ENCODE results near the gene MOGAT2. TPM values are rescaled to one million over a fixed set of nuclear protein-coding genes. Genes with fewer than 3 reads are reported as not detected.

MOGAT2 gene
- total and polyA plus RNA-seq, 2 donors (not counting 3 experiments of a cell fraction or from before 2014, with no cell fraction given) = not detected

- no peaks in the 10 kb centered on the region for H4K20me1 ChIP-seq (replicated peaks; ENCODE audit: control insufficient read depth, extremely low read depth, insufficient read depth, low read length)
- no peak overlapping the region for H3K9ac ChIP-seq (replicated peaks; ENCODE audit: extremely low read depth, insufficient read depth, low read length)
- peaks cover 8 to 10% of the 10 kb centered on the region in 2 experiments for H3K27me3 ChIP-seq (ENCODE audit: control insufficient read depth in 2 of 2, insufficient read depth in 2 of 2, low read length in 2 of 2)
- no peak overlapping the region for H3K27ac ChIP-seq (ENCODE audit: insufficient read depth, low read depth, low read length)
- no peak overlapping the region for H3K4me2 ChIP-seq (ENCODE audit: insufficient read depth, low read length)
- no TSS peak for BruUV-seq (replicated peaks)
- no peaks in the 10 kb centered on the region for H3K9me3 ChIP-seq (replicated peaks; ENCODE audit: control insufficient read depth, insufficient read depth, low read length)
- peaks cover 11% of the 10 kb centered on the region for H3K4me1 ChIP-seq (ENCODE audit: control insufficient read depth, extremely low read depth, insufficient read depth, low read length)
- dilution Hi-C loops (cut with MboI; ENCODE audit: extremely low pct_ligation_motif_present, low sequenced_read_pairs) = no loop called here
- intact Hi-C loops (cut with micrococcal nuclease) = no loop called here
- no peaks in the 10 kb centered on the region for H3K36me3 ChIP-seq (ENCODE audit: control insufficient read depth in 2 of 2, extremely low read depth in 1 of 2, insufficient read depth in 2 of 2, low read length in 2 of 2)
- ChIA-PET POLR2A (no interaction called here), CTCF (interaction anchor here (1.3 kb wide), 1 partner anchor 13 kb away, joined by 3 read pairs; no protein-coding TSS in a partner anchor)
- no peak overlapping the region for H2AFZ ChIP-seq (ENCODE audit: low read depth, low read length)
- DNase-seq (ENCODE audit: low read depth, low spot score) (no peak), FAIRE-seq (no peak)
- no peaks in the 10 kb centered on the region for H3K9me1 ChIP-seq (replicated peaks; ENCODE audit: control insufficient read depth, extremely low read depth, insufficient read depth, low read length)
- H3K79me2 ChIP-seq (ENCODE audit: control insufficient read depth, insufficient read depth, low read length) = no peaks in the 10 kb centered on the region
- TF ChIP-seq CTCF (IDR thresholded peaks at IDR 0.05; ENCODE audit: extremely low read depth in 1 of 2, insufficient read depth in 1 of 2, low read depth in 1 of 2, low read length in 2 of 2) = no peak
- no peak for TF ChIP-seq GATA2 (IDR thresholded peaks at IDR 0.05; ENCODE audit: insufficient read depth, insufficient read length, low read depth, low read length)
- H3K4me3 ChIP-seq (replicated peaks in 1 of 3; ENCODE audit: insufficient read depth in 1 of 3, low read depth in 1 of 3, low read length in 3 of 3) = no peak overlapping the region
Measured at GRCh38 chr11:75775056-75775455, 57.4 kb downstream of the MOGAT2 start.

DNA sequence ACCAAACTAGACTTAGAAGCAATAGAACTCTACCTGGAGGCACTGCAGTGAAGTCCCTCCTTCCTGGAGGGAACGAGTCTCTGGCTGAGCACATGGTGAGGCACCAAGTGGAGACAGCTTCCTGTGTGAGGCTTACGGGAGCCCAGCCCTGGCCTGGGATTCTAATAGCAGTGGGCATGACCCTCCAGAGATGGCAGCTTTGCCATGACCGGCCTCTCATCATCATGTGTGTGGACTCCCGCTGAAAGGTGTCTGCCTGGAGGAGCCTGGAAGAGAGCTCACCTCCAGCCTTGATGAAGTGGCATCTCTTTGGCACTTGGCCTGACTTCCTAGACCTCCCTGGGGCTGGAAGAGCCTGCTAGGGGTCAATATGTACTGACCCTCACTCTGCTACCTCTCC, 58.9 kb downstream of the MOGAT2 start:
- Histone ChIP-seq H3K4me2 (ENCODE audit: insufficient read depth, low read length) (no peak overlapping the region), H3K9ac (replicated peaks; ENCODE audit: extremely low read depth, insufficient read depth, low read length) (no peak overlapping the region), H3K36me3 (ENCODE audit: control insufficient read depth in 2 of 2, extremely low read depth in 1 of 2, insufficient read depth in 2 of 2, low read length in 2 of 2) (no peaks in the 10 kb centered on the region), H2AFZ (ENCODE audit: low read depth, low read length) (no peak overlapping the region), H3K27ac (ENCODE audit: insufficient read depth, low read depth, low read length) (no peak overlapping the region), H3K9me1 (replicated peaks; ENCODE audit: control insufficient read depth, extremely low read depth, insufficient read depth, low read length) (no peaks in the 10 kb centered on the region), H3K27me3 (ENCODE audit: control insufficient read depth in 2 of 2, insufficient read depth in 2 of 2, low read length in 2 of 2) (no peaks in the 10 kb centered on the region), H3K79me2 (ENCODE audit: control insufficient read depth, insufficient read depth, low read length) (no peaks in the 10 kb centered on the region), H4K20me1 (replicated peaks; ENCODE audit: control insufficient read depth, extremely low read depth, insufficient read depth, low read length) (no peaks in the 10 kb centered on the region), H3K4me1 (ENCODE audit: control insufficient read depth, extremely low read depth, insufficient read depth, low read length) (peaks cover 11% of the 10 kb centered on the region), H3K9me3 (replicated peaks; ENCODE audit: control insufficient read depth, insufficient read depth, low read length) (no peaks in the 10 kb centered on the region), H3K4me3 (replicated peaks in 1 of 3; ENCODE audit: insufficient read depth in 1 of 3, low read depth in 1 of 3, low read length in 3 of 3) (no peak overlapping the region)
- TF ChIP-seq FOS (IDR thresholded peaks at IDR 0.05; ENCODE audit: borderline replicate concordance, insufficient read depth, low read length) = no peak
- no peak for TF ChIP-seq GATA2 (IDR thresholded peaks at IDR 0.05; ENCODE audit: insufficient read depth, insufficient read length, low read depth, low read length)
- TF ChIP-seq POLR2AphosphoS5 (IDR thresholded peaks at IDR 0.05; ENCODE audit: insufficient read depth, low read depth, low read length) = no peak
- TF ChIP-seq POLR2A (IDR thresholded peaks at IDR 0.05; ENCODE audit: low read depth, low read length) = no peak
- TF ChIP-seq MAX (IDR thresholded peaks at IDR 0.05; ENCODE audit: insufficient read depth, insufficient read length) = no peak
- no peak for TF ChIP-seq EZH2 (IDR thresholded peaks at IDR 0.05; ENCODE audit: borderline replicate concordance, low read depth, low read length, severe bottlenecking)
- no peak for TF ChIP-seq MYC (IDR thresholded peaks at IDR 0.05; ENCODE audit: low read depth, low read length)
- TF ChIP-seq CTCF (IDR thresholded peaks at IDR 0.05; ENCODE audit: extremely low read depth in 1 of 2, insufficient read depth in 1 of 2, low read depth in 1 of 2, low read length in 2 of 2) = no peak
- TF ChIP-seq JUN (IDR thresholded peaks at IDR 0.05; ENCODE audit: borderline replicate concordance, insufficient read depth, insufficient read length, low read depth) = no peak
- CTCF ChIA-PET = interaction anchor here (1.0 to 1.2 kb wide), 2 partner anchors 26 to 376 kb away, joined by 3 read pairs; no protein-coding TSS in a partner anchor
- intact Hi-C loops (cut with micrococcal nuclease) = no loop called here
- no peak for FAIRE-seq
- dilution Hi-C loops (cut with MboI; ENCODE audit: extremely low pct_ligation_motif_present, low sequenced_read_pairs) = no loop called here
- no peak for DNase-seq (ENCODE audit: low read depth, low spot score)
- POLR2A ChIA-PET = no interaction called here
- no TSS peak for BruUV-seq (replicated peaks)
